K562 (cell line): ENCODE data around the gene KIF21A. TPM values are rescaled to one million over a fixed set of nuclear protein-coding genes. Genes with fewer than 3 reads are reported as not detected.

ENCODE experiments used
- ATAC-seq: fragments of 200-7000 bp; cut with Tn5 transposase; 3 replicates; pipeline ENCODE4 v1.9.1; 2020; ENCODE audit warnings: moderate library complexity
- BruUV-seq: library from RNA; stranded (reverse); fragments of 400-500 nt; replicated peaks from 2 replicates; lab custom pipeline; 2021; lab: Mats Ljungman, UMichigan
- CTCF ChIA-PET: fragments of 300-600 bp; formaldehyde crosslinking; extraction: SDS; loops from one replicate; lab custom pipeline; 2021; ENCODE audit warnings: low intra/inter-chr PET ratio; lab: Yijun Ruan, JAX
- POLR2A ChIA-PET: fragments of 300-600, 350-650 bp; sonication (Branson Sonifier 250); formaldehyde crosslinking; extraction: SDS; loops from one replicate; lab custom pipeline; 2021; ENCODE audit warnings: antibody characterized with exemption, inconsistent platforms; lab: Yijun Ruan, JAX
- DNase-seq, 4 experiments: peaks; one replicate each; pipeline versions ENCODE4 v3.0.0 to v3.0.0-alpha.2; 2011 to 2018; ENCODE audit warnings: low spot score in 3 of 4, mixed read lengths in 3 of 4; ENCODE audit errors: extremely low read depth in 1 of 4
- FAIRE-seq: peaks from 2 replicates; lab custom pipeline; 2011; peaks lifted over from hg19 to GRCh38; lab: Jason Lieb, UNC
- H2AFZ ChIP-seq: 2 replicates; pipeline ENCODE4 v1.6.0; 2011; ENCODE audit warnings: low read depth, low read length, control low read depth, inconsistent platforms
- H3K27ac ChIP-seq: fragments of 200-600 bp; 3 replicates; pipeline ENCODE4 v1.8.0; 2011; ENCODE audit warnings: low read depth, mild to moderate bottlenecking, control low read depth, inconsistent platforms, low read length, moderate library complexity, mixed read lengths; ENCODE audit errors: extremely low read depth
- H3K27me3 ChIP-seq, 2 experiments: fragments of 300-600 bp in 1 of 2; 2 replicates in 1 of 2; 3 replicates in 1 of 2; pipeline versions ENCODE4 v1.6.0 to v1.8.0; 2011; ENCODE audit warnings: inconsistent platforms in 2 of 2, low read length in 2 of 2, mild to moderate bottlenecking in 1 of 2, mixed read lengths in 1 of 2, moderate library complexity in 1 of 2; ENCODE audit not compliant: control insufficient read depth in 2 of 2, insufficient read depth in 2 of 2
- H3K36me3 ChIP-seq: fragments of 300-600 bp; 3 replicates; pipeline ENCODE4 v1.8.0; 2011; ENCODE audit warnings: mild to moderate bottlenecking, low read length, inconsistent platforms; ENCODE audit not compliant: control insufficient read depth, insufficient read depth
- H3K4me1 ChIP-seq, 2 experiments: fragments of 200-600 bp in 1 of 2; replicated peaks in 1 of 2; 2 replicates in 1 of 2; 3 replicates in 1 of 2; pipeline versions ENCODE4 v1.5.1 to v1.8.0; 2011; ENCODE audit warnings: inconsistent platforms in 2 of 2, low read length in 2 of 2, mild to moderate bottlenecking in 1 of 2, mixed read lengths in 1 of 2, moderate library complexity in 1 of 2; ENCODE audit not compliant: control insufficient read depth in 2 of 2, insufficient read depth in 2 of 2
- H3K4me2 ChIP-seq: 2 replicates; pipeline ENCODE4 v1.6.1; 2011; ENCODE audit warnings: low read length, control low read depth, inconsistent platforms, mixed read lengths; ENCODE audit not compliant: insufficient read depth
- H3K4me3 ChIP-seq: fragments of 200-600 bp; sonication (generic), shearing (Covaris generic); 2 replicates; pipeline ENCODE4 v1.5.1; 2016; ENCODE audit warnings: control low read depth, inconsistent platforms
- H3K79me2 ChIP-seq: fragments of 200-600 bp; 3 replicates; pipeline ENCODE4 v1.8.0; 2011; ENCODE audit warnings: low read length, inconsistent platforms; ENCODE audit not compliant: control insufficient read depth, insufficient read depth
- H3K9ac ChIP-seq, 2 experiments: 2 replicates each; pipeline versions ENCODE4 v1.6.0 to v1.6.1; 2011; ENCODE audit warnings: low read depth in 2 of 2, low read length in 2 of 2, control low read depth in 1 of 2, inconsistent platforms in 1 of 2, mild to moderate bottlenecking in 1 of 2, mixed read lengths in 1 of 2; ENCODE audit not compliant: insufficient read depth in 1 of 2
- H3K9me1 ChIP-seq: one replicate; pipeline ENCODE4 v1.6.0; 2011; ENCODE audit warnings: inconsistent platforms, mild to moderate bottlenecking, low read length, moderate library complexity; ENCODE audit not compliant: control insufficient read depth, insufficient read depth
- H3K9me3 ChIP-seq: replicated peaks from 2 replicates; pipeline ENCODE4 v1.5.1; 2011; ENCODE audit warnings: low read depth, low read length, inconsistent platforms; ENCODE audit not compliant: control insufficient read depth, insufficient read depth
- H4K20me1 ChIP-seq: replicated peaks from 2 replicates; pipeline ENCODE4 v1.6.1; 2011; ENCODE audit warnings: low read length, inconsistent platforms, mixed read lengths; ENCODE audit not compliant: control insufficient read depth, insufficient read depth
- BDP1 ChIP-seq: IDR thresholded peaks from 3 replicates; pipeline ENCODE4 v1.6.1; 2011; ENCODE audit not compliant: insufficient read length, insufficient read depth
- BRD9 ChIP-seq: fragments of 450-650 bp; IDR thresholded peaks from 2 replicates; pipeline ENCODE4 v1.6.1; 2018; ENCODE audit warnings: low read depth; ENCODE audit not compliant: partially characterized antibody
- CBFA2T2 ChIP-seq: fragments of 450-650 bp; conservative IDR thresholded peaks from 2 replicates; pipeline ENCODE4 v1.6.1; 2017; ENCODE audit warnings: mild to moderate bottlenecking
- CTBP1 ChIP-seq: fragments of 450-650 bp; IDR thresholded peaks from 2 replicates; pipeline ENCODE4 v1.6.1; 2016; ENCODE audit warnings: borderline replicate concordance
- EP400 ChIP-seq: fragments of 450-650 bp; IDR thresholded peaks from 2 replicates; pipeline ENCODE4 v1.6.1; 2017; ENCODE audit warnings: antibody characterized with exemption, mild to moderate bottlenecking, moderate library complexity
- JUNB ChIP-seq: fragments of 450-650 bp; formaldehyde crosslinking; conservative IDR thresholded peaks from 2 replicates; pipeline ENCODE4 v1.4.0; 2020; ENCODE audit warnings: mild to moderate bottlenecking
- MXI1 ChIP-seq: IDR thresholded peaks from 2 replicates; pipeline ENCODE4 v1.6.1; 2011; ENCODE audit warnings: low read depth, mild to moderate bottlenecking, improper control_type of control experiment, low read length
- NCOA2 ChIP-seq, 2 experiments: fragments of 450-650 bp; IDR thresholded peaks; 2 replicates each; pipeline ENCODE4 v1.6.1; 2018; ENCODE audit warnings: mild to moderate bottlenecking in 2 of 2, moderate library complexity in 1 of 2; ENCODE audit not compliant: partially characterized antibody in 2 of 2
- PHF8 ChIP-seq: fragments of 200-600 bp; sonication (generic); IDR thresholded peaks from 2 replicates; pipeline ENCODE4 v1.6.1; 2012; ENCODE audit warnings: mixed run types, mild to moderate bottlenecking, inconsistent platforms, low read length, moderate library complexity, borderline replicate concordance
- ZFP30 ChIP-seq: fragments of 250-450 bp; sonication (Bioruptor Pico); IDR thresholded peaks from 2 replicates; pipeline ENCODE4 v1.8.0; 2022; ENCODE audit warnings: moderate library complexity, mild to moderate bottlenecking, inconsistent platforms, borderline replicate concordance
- ZNF217 ChIP-seq: sonication (generic); formaldehyde crosslinking; IDR thresholded peaks from 2 replicates; pipeline ENCODE4 v1.8.0; 2022; ENCODE audit warnings: mild to moderate bottlenecking, missing genetic modification reagents
- WGBS: fragments of 100-300 bp; shearing (Covaris generic); methylation state at CpG from one replicate; pipeline ENCODE4 v1.1.6; 2016; ENCODE audit warnings: low coverage, mixed read lengths; ENCODE audit not compliant: insufficient coverage; ENCODE audit errors: missing lambda C conversion rate; 5-methylcytosine and 5-hydroxymethylcytosine counted together
- in situ Hi-C: fragments of 300-500 bp; cut with MboI; formaldehyde crosslinking; loops from 4 replicates; pipeline ENCODE4 v1.15.0; 2018; ENCODE audit warnings: inconsistent platforms, mixed read lengths
- intact Hi-C: fragments of 100-400 bp; cut with micrococcal nuclease; formaldehyde crosslinking; loops from 2 replicates; pipeline ENCODE4 v1.14.2; 2022
- polyA plus RNA-seq, 8 experiments: library from polyadenylated mRNA; depleted of rRNA in 4 of 8; stranded (reverse) in 5 of 8; unstranded in 3 of 8; fragments of >200 nt; fragmentation: Nextera tagmentation in 2 of 8; fragmentation: Illumina TruSeq in 1 of 8; extraction: Ambion mirVana in 2 of 8; extraction: Trizol in 1 of 8; gene quantifications; 2 replicates each; pipeline versions ENCODE4 v1.2.1 to v1.2.3, GENCODE V29; 2011 to 2014; ENCODE audit warnings: inconsistent platforms in 1 of 8, missing spikeins in 1 of 8
- total RNA-seq, 7 experiments: library from RNA; depleted of rRNA in 6 of 7; stranded (reverse); fragments of >200 nt in 6 of 7; fragmentation: Illumina TruSeq in 2 of 7; extraction: Trizol in 2 of 7; gene quantifications; 2 replicates each; pipeline versions ENCODE4 v1.2.1 to v1.2.3, GENCODE V29; 2011 to 2021; ENCODE audit warnings: low replicate concordance in 1 of 7
- TF ChIP-seq, protein P1 (sequence below), 2 experiments: fragments of 250-450 bp in 1 of 2; fragments of 450-650 bp in 1 of 2; sonication (Bioruptor Pico) in 1 of 2; IDR thresholded peaks; 2 replicates each; pipeline versions ENCODE4 v1.6.1 to v1.8.0; 2016 to 2021; ENCODE audit warnings: mild to moderate bottlenecking in 2 of 2, moderate library complexity in 2 of 2, missing compliant biosample characterization in 1 of 2, missing genetic modification characterization in 1 of 2
- TF ChIP-seq, protein P2 (sequence below): fragments of 250-450 bp; sonication (Bioruptor Pico); IDR thresholded peaks from 2 replicates; pipeline ENCODE4 v1.5.0; 2021; ENCODE audit warnings: mild to moderate bottlenecking, moderate library complexity
- TF ChIP-seq, protein P3 (sequence below): fragments of 450-650 bp; IDR thresholded peaks from 2 replicates; pipeline ENCODE4 v1.6.1; 2016; ENCODE audit warnings: mild to moderate bottlenecking
- TF ChIP-seq, protein P4 (sequence below): fragments of 450-650 bp; IDR thresholded peaks from 2 replicates; pipeline ENCODE4 v1.6.1; 2018; ENCODE audit warnings: mild to moderate bottlenecking, low read depth; ENCODE audit not compliant: partially characterized antibody

KIF21A gene
- total and polyA plus RNA-seq, 9 of the 15 experiments (the other 6 are each of a cell fraction or from before 2014, with no cell fraction given) = 17.7 to 45.0 (median 30.3) TPM

DNA sequence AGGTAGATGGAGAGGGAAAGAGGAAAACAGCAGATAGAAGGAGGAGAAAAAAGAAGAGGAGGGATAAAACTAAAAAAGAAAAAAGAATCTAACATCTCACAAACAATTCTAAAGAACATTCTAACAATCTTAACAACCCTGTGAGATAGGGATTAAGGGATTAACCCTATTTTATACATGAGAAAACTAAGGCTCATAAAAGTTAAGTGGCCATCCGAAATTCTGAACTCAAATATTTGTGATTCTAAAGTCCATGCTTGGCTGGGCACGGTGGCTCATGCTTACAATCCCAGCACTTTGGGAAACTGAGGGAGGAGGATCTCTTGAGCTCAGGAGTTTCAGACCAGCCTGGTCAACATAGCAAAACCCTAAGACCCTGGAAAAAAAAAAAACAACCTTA, 13.1 kb downstream of the KIF21A start:
- FAIRE-seq = no peak
- Histone ChIP-seq H2AFZ (no peak overlapping the region), H3K9me1 (no peaks in the 10 kb centered on the region), H4K20me1 (no peaks in the 10 kb centered on the region), H3K9ac (no peak overlapping the region), H3K4me2 (no peak overlapping the region), H3K4me1 (0 out of 5 replicates have a peak, but pooled peaks cover 0 to 2% of the 10 kb centered on the region in 2 experiments), H3K27me3 (no peaks in the 10 kb centered on the region), H3K36me3 (no peaks in the 10 kb centered on the region), H3K9me3 (no peaks in the 10 kb centered on the region), H3K4me3 (no peak overlapping the region), H3K79me2 (peaks cover 69% of the 10 kb centered on the region), H3K27ac (no peak overlapping the region)
- intact Hi-C loops = no loop called here
- no TSS peak for BruUV-seq
- 80% methylated on average over 2 of the region's 2 CpGs for WGBS
- ATAC-seq = no peak
- DNase-seq = no peak
- CTCF ChIA-PET = no interaction called here
- POLR2A ChIA-PET = no interaction called here
- in situ Hi-C loops = no loop called here
- TF ChIP-seq JUNB (CRISPR knock-in tag) = no peak
- TF ChIP-seq, protein P1, sequence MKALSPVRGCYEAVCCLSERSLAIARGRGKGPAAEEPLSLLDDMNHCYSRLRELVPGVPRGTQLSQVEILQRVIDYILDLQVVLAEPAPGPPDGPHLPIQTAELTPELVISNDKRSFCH (CRISPR knock-in tag; IDR thresholded peaks at IDR 0.05) = no peak
- TF ChIP-seq, protein P1 (tag; IDR thresholded peaks at IDR 0.05) = no peak
- TF ChIP-seq, protein P2, sequence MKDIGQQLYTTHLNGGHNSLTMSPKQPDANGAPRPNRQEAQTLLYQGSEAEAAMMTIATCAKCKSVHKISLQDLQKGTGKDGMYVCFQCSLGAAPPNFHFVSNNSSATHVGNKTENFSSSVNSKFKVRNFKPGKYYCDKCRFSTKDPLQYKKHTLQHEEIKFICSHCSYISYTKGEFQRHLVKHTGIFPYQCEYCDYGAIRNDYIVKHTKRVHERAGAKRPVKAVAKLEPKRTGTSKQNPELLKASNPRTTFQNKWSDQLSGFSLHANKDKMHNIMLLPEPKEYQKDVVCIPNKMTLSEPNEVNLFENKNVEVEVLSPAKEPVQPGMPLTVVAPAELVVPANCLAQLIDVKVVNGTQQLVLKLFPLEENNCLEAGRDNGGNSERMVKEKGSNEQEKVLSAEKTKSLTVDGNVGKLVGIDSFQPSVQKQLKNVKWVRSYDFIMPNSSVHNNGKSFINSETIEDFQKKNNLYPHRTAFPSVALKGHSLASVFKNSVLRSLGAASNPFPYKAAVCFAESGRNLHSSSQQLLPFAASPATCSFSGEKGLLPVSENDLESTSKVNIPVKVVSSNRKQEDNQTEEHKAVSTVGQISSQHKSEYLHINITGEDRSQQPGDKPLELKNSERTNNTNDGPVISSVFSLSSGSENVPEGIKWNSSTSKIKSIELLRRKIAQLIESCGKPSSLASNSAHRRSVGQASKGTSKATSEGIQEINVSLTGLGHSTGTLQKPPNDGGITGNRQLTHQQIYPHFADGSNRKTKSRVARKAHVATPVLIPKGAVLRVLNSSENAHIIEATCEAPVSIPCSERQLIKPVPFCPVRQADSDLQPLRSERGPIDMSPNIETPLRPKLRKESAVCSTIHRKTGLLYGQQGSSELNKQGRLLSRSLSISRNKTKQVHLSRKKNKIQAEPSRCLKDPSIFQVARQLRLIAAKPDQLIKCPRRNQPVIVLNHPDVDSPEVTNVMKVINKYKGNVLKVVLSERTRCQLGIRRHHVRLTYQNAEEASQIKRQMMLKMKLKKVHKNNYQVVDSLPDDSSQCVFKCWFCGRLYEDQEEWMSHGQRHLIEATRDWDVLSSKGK (CRISPR knock-in tag) = no peak
- TF ChIP-seq ZFP30 (CRISPR knock-in tag) = no peak
- TF ChIP-seq CBFA2T2 = no peak
- TF ChIP-seq BDP1 = no peak
- no peak for TF ChIP-seq CTBP1
- TF ChIP-seq, protein P3, sequence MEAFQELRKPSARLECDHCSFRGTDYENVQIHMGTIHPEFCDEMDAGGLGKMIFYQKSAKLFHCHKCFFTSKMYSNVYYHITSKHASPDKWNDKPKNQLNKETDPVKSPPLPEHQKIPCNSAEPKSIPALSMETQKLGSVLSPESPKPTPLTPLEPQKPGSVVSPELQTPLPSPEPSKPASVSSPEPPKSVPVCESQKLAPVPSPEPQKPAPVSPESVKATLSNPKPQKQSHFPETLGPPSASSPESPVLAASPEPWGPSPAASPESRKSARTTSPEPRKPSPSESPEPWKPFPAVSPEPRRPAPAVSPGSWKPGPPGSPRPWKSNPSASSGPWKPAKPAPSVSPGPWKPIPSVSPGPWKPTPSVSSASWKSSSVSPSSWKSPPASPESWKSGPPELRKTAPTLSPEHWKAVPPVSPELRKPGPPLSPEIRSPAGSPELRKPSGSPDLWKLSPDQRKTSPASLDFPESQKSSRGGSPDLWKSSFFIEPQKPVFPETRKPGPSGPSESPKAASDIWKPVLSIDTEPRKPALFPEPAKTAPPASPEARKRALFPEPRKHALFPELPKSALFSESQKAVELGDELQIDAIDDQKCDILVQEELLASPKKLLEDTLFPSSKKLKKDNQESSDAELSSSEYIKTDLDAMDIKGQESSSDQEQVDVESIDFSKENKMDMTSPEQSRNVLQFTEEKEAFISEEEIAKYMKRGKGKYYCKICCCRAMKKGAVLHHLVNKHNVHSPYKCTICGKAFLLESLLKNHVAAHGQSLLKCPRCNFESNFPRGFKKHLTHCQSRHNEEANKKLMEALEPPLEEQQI = no peak
- no peak for TF ChIP-seq EP400
- TF ChIP-seq, protein P4, sequence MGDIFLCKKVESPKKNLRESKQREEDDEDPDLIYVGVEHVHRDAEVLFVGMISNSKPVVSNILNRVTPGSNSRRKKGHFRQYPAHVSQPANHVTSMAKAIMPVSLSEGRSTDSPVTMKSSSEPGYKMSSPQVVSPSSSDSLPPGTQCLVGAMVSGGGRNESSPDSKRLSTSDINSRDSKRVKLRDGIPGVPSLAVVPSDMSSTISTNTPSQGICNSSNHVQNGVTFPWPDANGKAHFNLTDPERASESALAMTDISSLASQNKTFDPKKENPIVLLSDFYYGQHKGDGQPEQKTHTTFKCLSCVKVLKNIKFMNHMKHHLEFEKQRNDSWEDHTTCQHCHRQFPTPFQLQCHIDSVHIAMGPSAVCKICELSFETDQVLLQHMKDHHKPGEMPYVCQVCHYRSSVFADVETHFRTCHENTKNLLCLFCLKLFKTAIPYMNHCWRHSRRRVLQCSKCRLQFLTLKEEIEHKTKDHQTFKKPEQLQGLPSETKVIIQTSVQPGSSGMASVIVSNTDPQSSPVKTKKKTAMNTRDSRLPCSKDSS = no peak
- TF ChIP-seq ZNF217 = no peak
- no peak for TF ChIP-seq NCOA2 (IDR thresholded peaks at IDR 0.05; ENCODE audit: partially characterized antibody in 2 of 2)
- TF ChIP-seq MXI1 = no peak
- TF ChIP-seq BRD9 = no peak
- TF ChIP-seq PHF8 = no peak
